H1 (cell line): Measurements from ENCODE around the gene HECTD1. TPM values are rescaled to one million over a fixed set of nuclear protein-coding genes. Genes with fewer than 3 reads are reported as not detected.

Source experiments
- CTCF ChIA-PET: fragments of 300-600 bp; sonication (Branson Sonifier 250); formaldehyde crosslinking; loops from one replicate; lab custom pipeline; 2021; ENCODE audit not compliant: partially characterized antibody; lab: Charles Lee
- POLR2A ChIA-PET: fragments of 300-600 bp; sonication (Branson Sonifier 250); formaldehyde crosslinking; loops from one replicate; lab custom pipeline; 2021; ENCODE audit warnings: inconsistent platforms; ENCODE audit not compliant: partially characterized antibody; lab: Charles Lee
- DNase-seq, 2 experiments: peaks; one replicate each; pipeline versions ENCODE4 v3.0.0 to v3.0.0-alpha.2; 2010 to 2022; ENCODE audit warnings: low spot score in 2 of 2, low read depth in 1 of 2, mixed read lengths in 1 of 2
- FAIRE-seq: peaks from 2 replicates; lab custom pipeline; 2011; peaks lifted over from hg19 to GRCh38; lab: Jason Lieb, UNC
- H2AFZ ChIP-seq: 2 replicates; pipeline ENCODE4 v1.8.1; 2012; ENCODE audit warnings: low read length, inconsistent platforms
- H2AK5ac ChIP-seq: 2 replicates; pipeline ENCODE4 v1.6.1; 2013; ENCODE audit warnings: low read depth, low read length
- H2BK120ac ChIP-seq: replicated peaks from 2 replicates; pipeline ENCODE3; 2013; ENCODE audit warnings: low read depth, low read length, inconsistent platforms
- H2BK12ac ChIP-seq: 2 replicates; pipeline ENCODE4 v1.6.1; 2013; ENCODE audit warnings: low read depth, low read length
- H2BK15ac ChIP-seq: 2 replicates; pipeline ENCODE4 v1.6.1; 2013; ENCODE audit warnings: low read length
- H2BK20ac ChIP-seq: 2 replicates; pipeline ENCODE4 v1.6.1; 2013; ENCODE audit warnings: low read length
- H2BK5ac ChIP-seq: 2 replicates; pipeline ENCODE4 v1.6.1; 2013; ENCODE audit warnings: low read depth, low read length
- H3K14ac ChIP-seq: 2 replicates; pipeline ENCODE4 v1.6.1; 2013; ENCODE audit warnings: inconsistent platforms; ENCODE audit not compliant: insufficient read length
- H3K18ac ChIP-seq: 2 replicates; pipeline ENCODE4 v1.6.1; 2013; ENCODE audit warnings: low read length; ENCODE audit errors: extremely low read depth
- H3K23ac ChIP-seq: 2 replicates; pipeline ENCODE4 v1.6.1; 2013; ENCODE audit warnings: inconsistent platforms; ENCODE audit not compliant: insufficient read length
- H3K23me2 ChIP-seq: 2 replicates; pipeline ENCODE4 v1.6.1; 2013; ENCODE audit warnings: low read depth, low read length
- H3K27ac ChIP-seq: 2 replicates; pipeline ENCODE4 v1.6.1; 2011; ENCODE audit warnings: low read depth, low read length, inconsistent platforms
- H3K27me3 ChIP-seq, 4 experiments: replicated peaks in 1 of 4; 1 replicate in 1 of 4; 2 replicates in 3 of 4; pipeline versions ENCODE4 v1.6.1 to v1.8.1; 2011 to 2013; ENCODE audit warnings: low read length in 3 of 4, mild to moderate bottlenecking in 3 of 4, inconsistent platforms in 2 of 4, mixed read lengths in 2 of 4, moderate library complexity in 1 of 4; ENCODE audit not compliant: control insufficient read depth in 3 of 4, insufficient read depth in 3 of 4; ENCODE audit errors: extremely low read depth in 1 of 4
- H3K36me3 ChIP-seq, 4 experiments: 2 replicates each; pipeline versions ENCODE4 v1.6.1 to v1.8.1; 2011 to 2013; ENCODE audit warnings: mild to moderate bottlenecking in 4 of 4, low read length in 3 of 4, moderate library complexity in 2 of 4, control low read depth in 1 of 4, inconsistent platforms in 1 of 4; ENCODE audit not compliant: insufficient read depth in 4 of 4, control insufficient read depth in 2 of 4
- H3K4ac ChIP-seq: replicated peaks from 2 replicates; pipeline ENCODE3; 2013; ENCODE audit warnings: low read length, low read depth, mixed read lengths, inconsistent platforms; ENCODE audit not compliant: insufficient read length
- H3K4me1 ChIP-seq, 4 experiments: replicated peaks in 1 of 4; 1 replicate in 1 of 4; 2 replicates in 3 of 4; pipeline versions ENCODE4 v1.6.1 to v1.8.1; 2011 to 2013; ENCODE audit warnings: low read length in 3 of 4, inconsistent platforms in 2 of 4, mixed read lengths in 1 of 4; ENCODE audit not compliant: insufficient read depth in 4 of 4, control insufficient read depth in 3 of 4
- H3K4me2 ChIP-seq, 2 experiments: 2 replicates each; pipeline versions ENCODE4 v1.6.1 to v1.8.1; 2011 to 2013; ENCODE audit warnings: low read depth in 2 of 2, low read length in 2 of 2, control low read depth in 1 of 2, inconsistent platforms in 1 of 2, mild to moderate bottlenecking in 1 of 2; ENCODE audit not compliant: insufficient read depth in 1 of 2
- H3K4me3 ChIP-seq, 4 experiments: fragments of 200-600, 300-600 bp in 1 of 4; sonication (generic), shearing (Covaris generic), sonication (Bioruptor Twin) in 1 of 4; 2 replicates each; pipeline versions ENCODE4 v1.5.1 to v1.8.1; 2011 to 2016; ENCODE audit warnings: low read length in 4 of 4, low read depth in 3 of 4, control low read depth in 2 of 4, inconsistent platforms in 2 of 4, mild to moderate bottlenecking in 2 of 4, mixed read lengths in 1 of 4, moderate library complexity in 1 of 4; ENCODE audit not compliant: insufficient read depth in 2 of 4; ENCODE audit errors: extremely low read depth in 1 of 4
- H3K56ac ChIP-seq: replicated peaks from 2 replicates; pipeline ENCODE3; 2013; ENCODE audit warnings: low read depth, mild to moderate bottlenecking, mixed read lengths, low read length, inconsistent platforms; ENCODE audit not compliant: insufficient read length
- H3K79me1 ChIP-seq: 2 replicates; pipeline ENCODE4 v1.6.1; 2013; ENCODE audit warnings: low read depth, low read length, control low read depth
- H3K79me2 ChIP-seq, 2 experiments: 2 replicates each; pipeline versions ENCODE4 v1.6.1 to v1.8.1; 2012 to 2013; ENCODE audit warnings: low read length in 2 of 2, mild to moderate bottlenecking in 2 of 2, inconsistent platforms in 1 of 2; ENCODE audit not compliant: insufficient read depth in 2 of 2, control insufficient read depth in 1 of 2
- H3K9ac ChIP-seq, 4 experiments: replicated peaks in 1 of 4; 1 replicate in 1 of 4; 2 replicates in 3 of 4; pipeline versions ENCODE4 v1.6.1 to v1.8.1; 2011 to 2013; ENCODE audit warnings: low read depth in 3 of 4, low read length in 3 of 4, control low read depth in 2 of 4, mild to moderate bottlenecking in 2 of 4, moderate library complexity in 2 of 4, inconsistent platforms in 1 of 4; ENCODE audit errors: extremely low read depth in 1 of 4
- H3K9me3 ChIP-seq, 2 experiments: 2 replicates each; pipeline versions ENCODE4 v1.6.1 to v1.8.1; 2012 to 2013; ENCODE audit warnings: mild to moderate bottlenecking in 2 of 2, moderate library complexity in 2 of 2, control low read depth in 1 of 2, inconsistent platforms in 1 of 2, low read depth in 1 of 2, low read length in 1 of 2, mixed read lengths in 1 of 2; ENCODE audit not compliant: insufficient read depth in 2 of 2
- H4K20me1 ChIP-seq, 2 experiments: replicated peaks in 1 of 2; 2 replicates each; pipeline versions ENCODE3 to v1.8.1; 2011 to 2013; ENCODE audit warnings: inconsistent platforms in 2 of 2, low read length in 2 of 2, mild to moderate bottlenecking in 1 of 2; ENCODE audit not compliant: insufficient read depth in 2 of 2, control insufficient read depth in 1 of 2
- H4K5ac ChIP-seq: 2 replicates; pipeline ENCODE4 v1.6.1; 2013; ENCODE audit warnings: low read length, low read depth, mixed read lengths, inconsistent platforms; ENCODE audit not compliant: insufficient read length
- H4K8ac ChIP-seq: 2 replicates; pipeline ENCODE4 v1.8.0; 2013; ENCODE audit warnings: mild to moderate bottlenecking, moderate library complexity, low read length, inconsistent platforms; ENCODE audit not compliant: insufficient read depth; ENCODE audit errors: extremely low read depth
- H4K91ac ChIP-seq: replicated peaks from 2 replicates; pipeline ENCODE3; 2013; ENCODE audit warnings: low read length, mixed read lengths, inconsistent platforms; ENCODE audit not compliant: insufficient read length
- BACH1 ChIP-seq: IDR thresholded peaks from 2 replicates; pipeline ENCODE4 v1.6.1; 2012; ENCODE audit warnings: low read length, improper control_type of control experiment
- E2F6 ChIP-seq: IDR thresholded peaks from 2 replicates; pipeline ENCODE4 v1.6.1; 2012; ENCODE audit warnings: inconsistent platforms
- EGR1 ChIP-seq: IDR thresholded peaks from 2 replicates; pipeline ENCODE4 v1.6.1; 2011; ENCODE audit warnings: low read depth, low read length, borderline replicate concordance
- HDAC2 ChIP-seq, 2 experiments: fragments of 300-600 bp in 1 of 2; sonication (generic) in 1 of 2; IDR thresholded peaks; 2 replicates each; pipeline ENCODE4 v1.6.1; 2011 to 2012; ENCODE audit warnings: low read depth in 2 of 2, low read length in 2 of 2, mild to moderate bottlenecking in 2 of 2, moderate library complexity in 2 of 2, borderline replicate concordance in 1 of 2, inconsistent platforms in 1 of 2
- JUND ChIP-seq: IDR thresholded peaks from 2 replicates; pipeline ENCODE4 v1.6.1; 2011; ENCODE audit warnings: mild to moderate bottlenecking, improper control_type of control experiment, low read length
- POU5F1 ChIP-seq: IDR thresholded peaks from 2 replicates; pipeline ENCODE4 v1.6.1; 2011; ENCODE audit warnings: low read depth, mild to moderate bottlenecking, low read length, moderate library complexity
- SIN3A ChIP-seq, 2 experiments: IDR thresholded peaks in 1 of 2; conservative IDR thresholded peaks in 1 of 2; 2 replicates each; pipeline ENCODE4 v1.6.1; 2011 to 2012; ENCODE audit warnings: low read length in 2 of 2, improper control_type of control experiment in 1 of 2, low read depth in 1 of 2, mild to moderate bottlenecking in 1 of 2
- TAF7 ChIP-seq: optimal IDR thresholded peaks from 2 replicates; pipeline ENCODE3; 2011; ENCODE audit warnings: low read depth, mild to moderate bottlenecking, inconsistent platforms, low read length, moderate library complexity, borderline replicate concordance
- USF2 ChIP-seq: IDR thresholded peaks from 2 replicates; pipeline ENCODE4 v1.6.1; 2011; ENCODE audit warnings: low read length, improper control_type of control experiment
- WGBS, 2 experiments: shearing (Covaris generic) in 1 of 2; methylation state at CpG; one replicate each; pipeline versions ENCODE4 v1.1.6 to v1.1.7; 2013 to 2015; ENCODE audit warnings: low lambda C conversion rate in 2 of 2, mixed read lengths in 2 of 2, inconsistent platforms in 1 of 2, low coverage in 1 of 2, missing lambda C conversion rate in 1 of 2; ENCODE audit not compliant: insufficient replicate concordance in 2 of 2, insufficient coverage in 1 of 2, insufficient read length in 1 of 2; ENCODE audit errors: extremely low coverage in 1 of 2, missing lambda C conversion rate in 1 of 2; 5-methylcytosine and 5-hydroxymethylcytosine counted together
- polyA plus RNA-seq, 7 experiments: library from polyadenylated mRNA; depleted of rRNA in 3 of 7; stranded (reverse) in 5 of 7; unstranded in 2 of 7; fragments of >200 nt in 5 of 7; fragments of 200-250 nt in 2 of 7; gene quantifications; 1 replicate in 5 of 7; 2 replicates in 1 of 7; 4 replicates in 1 of 7; pipeline versions ENCODE4 v1.2.1 to v1.2.3, GENCODE V29; 2011 to 2013; ENCODE audit warnings: missing spikeins in 2 of 7, mixed read lengths in 2 of 7
- total RNA-seq: library from RNA; stranded (reverse); fragmentation: NEBNext Ultra II Directional; extraction: Animal tissue kit (Norgen Biotek cat#: 25700); gene quantifications from 2 replicates; pipeline ENCODE4 v1.2.1, GENCODE V29; 2021

Gene HECTD1
- total and polyA plus RNA-seq, 2 of the 8 experiments (the other 6 are each of a cell fraction or from before 2014, with no cell fraction given) = 44.7 to 105 TPM

GRCh38 chr14:31223331-31223730, 15.7 kb upstream of the HECTD1 start:
- no peak overlapping the region for H2BK120ac ChIP-seq
- no peak overlapping the region for H2AFZ ChIP-seq
- WGBS, 2 experiments = 84% methylated on average over 3 of the region's 3 CpGs; no CpG with 5 or more reads in 1 of the 2 experiments
- H4K5ac ChIP-seq = no peak overlapping the region
- no peak overlapping the region for H3K23ac ChIP-seq
- no peak overlapping the region for H2AK5ac ChIP-seq
- H3K9ac ChIP-seq = no peak overlapping the region
- DNase-seq = no peak
- FAIRE-seq = no peak
- no peak overlapping the region for H3K18ac ChIP-seq
- H3K23me2 ChIP-seq = no peaks in the 10 kb centered on the region
- no peaks in the 10 kb centered on the region for H3K79me2 ChIP-seq
- no peaks in the 10 kb centered on the region for H3K79me1 ChIP-seq
- TF ChIP-seq SIN3A (conservative IDR thresholded peaks at IDR 0.05 in 1 of 2, IDR thresholded peaks at IDR 0.05 in 1 of 2; ENCODE audit: low read depth in 1 of 2, low read length in 2 of 2) = no peak
- no peak for TF ChIP-seq TAF7
- no peak for TF ChIP-seq BACH1
- no peak for TF ChIP-seq USF2
- TF ChIP-seq E2F6 = no peak
- TF ChIP-seq POU5F1 = no peak
- no peak for TF ChIP-seq JUND
- no peak for TF ChIP-seq HDAC2 (IDR thresholded peaks at IDR 0.05; ENCODE audit: borderline replicate concordance in 1 of 2, low read depth in 2 of 2, low read length in 2 of 2)
- TF ChIP-seq EGR1 = no peak
- H3K4ac ChIP-seq = no peak overlapping the region
- H2BK5ac ChIP-seq = no peak overlapping the region
- H3K27me3 ChIP-seq = no peaks in the 10 kb centered on the region
- H3K4me3 ChIP-seq = no peak overlapping the region
- no peak overlapping the region for H4K8ac ChIP-seq
- H3K36me3 ChIP-seq = no peaks in the 10 kb centered on the region
- no peak overlapping the region for H3K14ac ChIP-seq
- no peak overlapping the region for H2BK15ac ChIP-seq
- H3K56ac ChIP-seq = no peak overlapping the region
- H3K27ac ChIP-seq = no peak overlapping the region
- H3K4me2 ChIP-seq = no peak overlapping the region
- no peak overlapping the region for H2BK20ac ChIP-seq
- no peak overlapping the region for H2BK12ac ChIP-seq
- H3K4me1 ChIP-seq = no peaks in the 10 kb centered on the region
- H4K91ac ChIP-seq = no peak overlapping the region
- H3K9me3 ChIP-seq = no peaks in the 10 kb centered on the region
- ChIA-PET CTCF (no interaction called here), POLR2A (no interaction called here)
- no peaks in the 10 kb centered on the region for H4K20me1 ChIP-seq
